H1 (cell line): ENCODE results near the gene GCSAM. TPM values are rescaled to one million over a fixed set of nuclear protein-coding genes. Genes with fewer than 3 reads are reported as not detected.

Experiments
- CTCF ChIA-PET: fragments of 300-600 bp; sonication (Branson Sonifier 250); formaldehyde crosslinking; loops from one replicate; lab custom pipeline; 2021; ENCODE audit not compliant: partially characterized antibody; lab: Charles Lee
- POLR2A ChIA-PET: fragments of 300-600 bp; sonication (Branson Sonifier 250); formaldehyde crosslinking; loops from one replicate; lab custom pipeline; 2021; ENCODE audit warnings: inconsistent platforms; ENCODE audit not compliant: partially characterized antibody; lab: Charles Lee
- DNase-seq, 2 experiments: peaks; one replicate each; pipeline versions ENCODE4 v3.0.0 to v3.0.0-alpha.2; 2010 to 2022; ENCODE audit warnings: low spot score in 2 of 2, low read depth in 1 of 2, mixed read lengths in 1 of 2
- FAIRE-seq: peaks from 2 replicates; lab custom pipeline; 2011; peaks lifted over from hg19 to GRCh38; lab: Jason Lieb, UNC
- H2AFZ ChIP-seq: 2 replicates; pipeline ENCODE4 v1.8.1; 2012; ENCODE audit warnings: low read length, inconsistent platforms
- H2AK5ac ChIP-seq: 2 replicates; pipeline ENCODE4 v1.6.1; 2013; ENCODE audit warnings: low read depth, low read length
- H2BK120ac ChIP-seq: replicated peaks from 2 replicates; pipeline ENCODE3; 2013; ENCODE audit warnings: low read depth, low read length, inconsistent platforms
- H2BK12ac ChIP-seq: 2 replicates; pipeline ENCODE4 v1.6.1; 2013; ENCODE audit warnings: low read depth, low read length
- H2BK15ac ChIP-seq: 2 replicates; pipeline ENCODE4 v1.6.1; 2013; ENCODE audit warnings: low read length
- H2BK20ac ChIP-seq: 2 replicates; pipeline ENCODE4 v1.6.1; 2013; ENCODE audit warnings: low read length
- H2BK5ac ChIP-seq: 2 replicates; pipeline ENCODE4 v1.6.1; 2013; ENCODE audit warnings: low read depth, low read length
- H3K14ac ChIP-seq: 2 replicates; pipeline ENCODE4 v1.6.1; 2013; ENCODE audit warnings: inconsistent platforms; ENCODE audit not compliant: insufficient read length
- H3K18ac ChIP-seq: 2 replicates; pipeline ENCODE4 v1.6.1; 2013; ENCODE audit warnings: low read length; ENCODE audit errors: extremely low read depth
- H3K23ac ChIP-seq: 2 replicates; pipeline ENCODE4 v1.6.1; 2013; ENCODE audit warnings: inconsistent platforms; ENCODE audit not compliant: insufficient read length
- H3K23me2 ChIP-seq: 2 replicates; pipeline ENCODE4 v1.6.1; 2013; ENCODE audit warnings: low read depth, low read length
- H3K27ac ChIP-seq: 2 replicates; pipeline ENCODE4 v1.6.1; 2011; ENCODE audit warnings: low read depth, low read length, inconsistent platforms
- H3K27me3 ChIP-seq, 4 experiments: replicated peaks in 1 of 4; 1 replicate in 1 of 4; 2 replicates in 3 of 4; pipeline versions ENCODE4 v1.6.1 to v1.8.1; 2011 to 2013; ENCODE audit warnings: low read length in 3 of 4, mild to moderate bottlenecking in 3 of 4, inconsistent platforms in 2 of 4, mixed read lengths in 2 of 4, moderate library complexity in 1 of 4; ENCODE audit not compliant: control insufficient read depth in 3 of 4, insufficient read depth in 3 of 4; ENCODE audit errors: extremely low read depth in 1 of 4
- H3K36me3 ChIP-seq, 4 experiments: 2 replicates each; pipeline versions ENCODE4 v1.6.1 to v1.8.1; 2011 to 2013; ENCODE audit warnings: mild to moderate bottlenecking in 4 of 4, low read length in 3 of 4, moderate library complexity in 2 of 4, control low read depth in 1 of 4, inconsistent platforms in 1 of 4; ENCODE audit not compliant: insufficient read depth in 4 of 4, control insufficient read depth in 2 of 4
- H3K4ac ChIP-seq: replicated peaks from 2 replicates; pipeline ENCODE3; 2013; ENCODE audit warnings: low read length, low read depth, mixed read lengths, inconsistent platforms; ENCODE audit not compliant: insufficient read length
- H3K4me1 ChIP-seq, 4 experiments: replicated peaks in 1 of 4; 1 replicate in 1 of 4; 2 replicates in 3 of 4; pipeline versions ENCODE4 v1.6.1 to v1.8.1; 2011 to 2013; ENCODE audit warnings: low read length in 3 of 4, inconsistent platforms in 2 of 4, mixed read lengths in 1 of 4; ENCODE audit not compliant: insufficient read depth in 4 of 4, control insufficient read depth in 3 of 4
- H3K4me2 ChIP-seq, 2 experiments: 2 replicates each; pipeline versions ENCODE4 v1.6.1 to v1.8.1; 2011 to 2013; ENCODE audit warnings: low read depth in 2 of 2, low read length in 2 of 2, control low read depth in 1 of 2, inconsistent platforms in 1 of 2, mild to moderate bottlenecking in 1 of 2; ENCODE audit not compliant: insufficient read depth in 1 of 2
- H3K4me3 ChIP-seq, 4 experiments: fragments of 200-600, 300-600 bp in 1 of 4; sonication (generic), shearing (Covaris generic), sonication (Bioruptor Twin) in 1 of 4; 2 replicates each; pipeline versions ENCODE4 v1.5.1 to v1.8.1; 2011 to 2016; ENCODE audit warnings: low read length in 4 of 4, low read depth in 3 of 4, control low read depth in 2 of 4, inconsistent platforms in 2 of 4, mild to moderate bottlenecking in 2 of 4, mixed read lengths in 1 of 4, moderate library complexity in 1 of 4; ENCODE audit not compliant: insufficient read depth in 2 of 4; ENCODE audit errors: extremely low read depth in 1 of 4
- H3K56ac ChIP-seq: replicated peaks from 2 replicates; pipeline ENCODE3; 2013; ENCODE audit warnings: low read depth, mild to moderate bottlenecking, mixed read lengths, low read length, inconsistent platforms; ENCODE audit not compliant: insufficient read length
- H3K79me1 ChIP-seq: 2 replicates; pipeline ENCODE4 v1.6.1; 2013; ENCODE audit warnings: low read depth, low read length, control low read depth
- H3K79me2 ChIP-seq, 2 experiments: 2 replicates each; pipeline versions ENCODE4 v1.6.1 to v1.8.1; 2012 to 2013; ENCODE audit warnings: low read length in 2 of 2, mild to moderate bottlenecking in 2 of 2, inconsistent platforms in 1 of 2; ENCODE audit not compliant: insufficient read depth in 2 of 2, control insufficient read depth in 1 of 2
- H3K9ac ChIP-seq, 4 experiments: replicated peaks in 1 of 4; 1 replicate in 1 of 4; 2 replicates in 3 of 4; pipeline versions ENCODE4 v1.6.1 to v1.8.1; 2011 to 2013; ENCODE audit warnings: low read depth in 3 of 4, low read length in 3 of 4, control low read depth in 2 of 4, mild to moderate bottlenecking in 2 of 4, moderate library complexity in 2 of 4, inconsistent platforms in 1 of 4; ENCODE audit errors: extremely low read depth in 1 of 4
- H3K9me3 ChIP-seq, 2 experiments: 2 replicates each; pipeline versions ENCODE4 v1.6.1 to v1.8.1; 2012 to 2013; ENCODE audit warnings: mild to moderate bottlenecking in 2 of 2, moderate library complexity in 2 of 2, control low read depth in 1 of 2, inconsistent platforms in 1 of 2, low read depth in 1 of 2, low read length in 1 of 2, mixed read lengths in 1 of 2; ENCODE audit not compliant: insufficient read depth in 2 of 2
- H4K20me1 ChIP-seq, 2 experiments: replicated peaks in 1 of 2; 2 replicates each; pipeline versions ENCODE3 to v1.8.1; 2011 to 2013; ENCODE audit warnings: inconsistent platforms in 2 of 2, low read length in 2 of 2, mild to moderate bottlenecking in 1 of 2; ENCODE audit not compliant: insufficient read depth in 2 of 2, control insufficient read depth in 1 of 2
- H4K5ac ChIP-seq: 2 replicates; pipeline ENCODE4 v1.6.1; 2013; ENCODE audit warnings: low read length, low read depth, mixed read lengths, inconsistent platforms; ENCODE audit not compliant: insufficient read length
- H4K8ac ChIP-seq: 2 replicates; pipeline ENCODE4 v1.8.0; 2013; ENCODE audit warnings: mild to moderate bottlenecking, moderate library complexity, low read length, inconsistent platforms; ENCODE audit not compliant: insufficient read depth; ENCODE audit errors: extremely low read depth
- H4K91ac ChIP-seq: replicated peaks from 2 replicates; pipeline ENCODE3; 2013; ENCODE audit warnings: low read length, mixed read lengths, inconsistent platforms; ENCODE audit not compliant: insufficient read length
- ATF2 ChIP-seq: IDR thresholded peaks from 2 replicates; pipeline ENCODE4 v1.6.1; 2012; ENCODE audit warnings: low read length, inconsistent platforms
- HDAC2 ChIP-seq, 2 experiments: fragments of 300-600 bp in 1 of 2; sonication (generic) in 1 of 2; IDR thresholded peaks; 2 replicates each; pipeline ENCODE4 v1.6.1; 2011 to 2012; ENCODE audit warnings: low read depth in 2 of 2, low read length in 2 of 2, mild to moderate bottlenecking in 2 of 2, moderate library complexity in 2 of 2, borderline replicate concordance in 1 of 2, inconsistent platforms in 1 of 2
- POU5F1 ChIP-seq: IDR thresholded peaks from 2 replicates; pipeline ENCODE4 v1.6.1; 2011; ENCODE audit warnings: low read depth, mild to moderate bottlenecking, low read length, moderate library complexity
- SP2 ChIP-seq: IDR thresholded peaks from 2 replicates; pipeline ENCODE4 v1.6.1; 2012; ENCODE audit warnings: mild to moderate bottlenecking, low read length, inconsistent platforms
- TEAD4 ChIP-seq: IDR thresholded peaks from 2 replicates; pipeline ENCODE4 v1.6.1; 2012; ENCODE audit warnings: low read depth, low read length, inconsistent platforms, mixed read lengths
- WGBS, 2 experiments: shearing (Covaris generic) in 1 of 2; methylation state at CpG; one replicate each; pipeline versions ENCODE4 v1.1.6 to v1.1.7; 2013 to 2015; ENCODE audit warnings: low lambda C conversion rate in 2 of 2, mixed read lengths in 2 of 2, inconsistent platforms in 1 of 2, low coverage in 1 of 2, missing lambda C conversion rate in 1 of 2; ENCODE audit not compliant: insufficient replicate concordance in 2 of 2, insufficient coverage in 1 of 2, insufficient read length in 1 of 2; ENCODE audit errors: extremely low coverage in 1 of 2, missing lambda C conversion rate in 1 of 2; 5-methylcytosine and 5-hydroxymethylcytosine counted together
- polyA plus RNA-seq, 7 experiments: library from polyadenylated mRNA; depleted of rRNA in 3 of 7; stranded (reverse) in 5 of 7; unstranded in 2 of 7; fragments of >200 nt in 5 of 7; fragments of 200-250 nt in 2 of 7; gene quantifications; 1 replicate in 5 of 7; 2 replicates in 1 of 7; 4 replicates in 1 of 7; pipeline versions ENCODE4 v1.2.1 to v1.2.3, GENCODE V29; 2011 to 2013; ENCODE audit warnings: missing spikeins in 2 of 7, mixed read lengths in 2 of 7
- total RNA-seq: library from RNA; stranded (reverse); fragmentation: NEBNext Ultra II Directional; extraction: Animal tissue kit (Norgen Biotek cat#: 25700); gene quantifications from 2 replicates; pipeline ENCODE4 v1.2.1, GENCODE V29; 2021
- TF ChIP-seq, protein P1 (sequence below): IDR thresholded peaks from 2 replicates; pipeline ENCODE4 v1.6.1; 2012; ENCODE audit warnings: inconsistent platforms

GCSAM gene
- total and polyA plus RNA-seq, 2 of the 8 experiments (the other 6 are each of a cell fraction or from before 2014, with no cell fraction given): not detected

DNA sequence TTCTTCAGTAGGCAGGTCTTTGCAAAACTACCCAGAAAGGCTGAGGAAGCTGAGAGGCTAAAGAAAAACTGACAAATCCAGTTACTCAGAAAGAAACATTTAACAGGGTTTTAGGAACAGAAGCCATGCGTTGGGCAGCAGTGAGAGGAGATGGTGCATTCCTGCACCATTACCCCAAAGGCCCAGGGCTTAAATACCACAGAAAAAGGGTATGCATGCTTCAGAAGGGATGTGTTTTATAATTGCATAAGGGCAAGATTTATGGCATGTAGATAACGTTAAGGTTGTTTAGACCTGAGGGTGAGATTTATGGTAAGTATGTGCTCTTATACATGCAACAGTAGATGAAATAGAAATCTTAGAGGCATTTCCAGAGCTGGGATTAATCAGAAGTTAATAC lies 36.9 kb downstream of the GCSAM start:
- Histone ChIP-seq H3K23me2 (no peaks in the 10 kb centered on the region), H3K4me2 (no peak overlapping the region), H3K27me3 (no peaks in the 10 kb centered on the region), H3K79me1 (no peaks in the 10 kb centered on the region; the same call in 1 of the 2 replicates), H4K5ac (no peak overlapping the region), H3K9me3 (no peaks in the 10 kb centered on the region), H3K23ac (no peak overlapping the region), H2BK12ac (no peak overlapping the region), H4K20me1 (no peaks in the 10 kb centered on the region), H4K8ac (no peak overlapping the region), H3K27ac (no peak overlapping the region), H2BK20ac (no peak overlapping the region), H3K79me2 (no peaks in the 10 kb centered on the region), H3K9ac (no peak overlapping the region), H3K36me3 (peaks cover 0 to 6% (median 1%) of the 10 kb centered on the region in 4 experiments; a peak in 2 of 8 replicates), H3K4ac (no peak overlapping the region), H2AK5ac (no peak overlapping the region), H3K56ac (no peak overlapping the region), H2AFZ (no peak overlapping the region), H2BK5ac (no peak overlapping the region), H2BK15ac (no peak overlapping the region), H3K18ac (no peak overlapping the region), H3K4me1 (peaks cover 2 to 10% (median 5%) of the 10 kb centered on the region in 4 experiments; a peak in 5 of 7 replicates), H4K91ac (no peak overlapping the region), H2BK120ac (no peak overlapping the region), H3K14ac (no peak overlapping the region), H3K4me3 (no peak overlapping the region)
- DNase-seq: no peak
- ChIA-PET POLR2A (no interaction called here), CTCF (interaction anchor here (0.7 to 2.1 kb wide), 2 partner anchors 15 to 437 kb away, joined by 3 to 6 read pairs; no protein-coding TSS in a partner anchor)
- no peak for FAIRE-seq
- WGBS, 2 experiments: 80% methylated on average over 2 of the region's 2 CpGs; no CpG with 5 or more reads in 1 of the 2 experiments
- no peak for TF ChIP-seq HDAC2 (IDR thresholded peaks at IDR 0.05; ENCODE audit: borderline replicate concordance in 1 of 2, low read depth in 2 of 2, low read length in 2 of 2)
- TF ChIP-seq POU5F1: no peak
- TF ChIP-seq SP2: no peak
- TF ChIP-seq, protein P1, sequence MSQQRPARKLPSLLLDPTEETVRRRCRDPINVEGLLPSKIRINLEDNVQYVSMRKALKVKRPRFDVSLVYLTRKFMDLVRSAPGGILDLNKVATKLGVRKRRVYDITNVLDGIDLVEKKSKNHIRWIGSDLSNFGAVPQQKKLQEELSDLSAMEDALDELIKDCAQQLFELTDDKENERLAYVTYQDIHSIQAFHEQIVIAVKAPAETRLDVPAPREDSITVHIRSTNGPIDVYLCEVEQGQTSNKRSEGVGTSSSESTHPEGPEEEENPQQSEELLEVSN: no peak
- TF ChIP-seq ATF2: no peak
- no peak for TF ChIP-seq TEAD4
